OCI-LY3 (cell line): ENCODE measurements around the gene SLC13A2.

Experiments used
- CTCF ChIP-seq: fragments of 200-600, 300-600 bp; sonication (generic); IDR thresholded peaks from 2 replicates; pipeline ENCODE4 v1.5.1; 2014; ENCODE audit warnings: antibody characterized with exemption, low read length, low read depth
- EZH2phosphoT487 ChIP-seq: fragments of 200-600 bp; shearing (Covaris generic); IDR thresholded peaks from 2 replicates; pipeline ENCODE4 v1.6.1; 2018; ENCODE audit warnings: antibody characterized with exemption, mixed run types, low read depth

- TF ChIP-seq EZH2phosphoT487, result no peak
- no peak for TF ChIP-seq CTCF
Measured at GRCh38 chr17:28471531-28472342, 1.7 kb upstream of the SLC13A2 start.
